ENCODE measurements around the gene BLOC1S1. TPM values are rescaled to one million over a fixed set of nuclear protein-coding genes. Genes with fewer than 3 reads are reported as not detected.

BLOC1S1 gene
- total RNA-seq, 1 donor from 2014 or later = 67.3 TPM

DNA sequence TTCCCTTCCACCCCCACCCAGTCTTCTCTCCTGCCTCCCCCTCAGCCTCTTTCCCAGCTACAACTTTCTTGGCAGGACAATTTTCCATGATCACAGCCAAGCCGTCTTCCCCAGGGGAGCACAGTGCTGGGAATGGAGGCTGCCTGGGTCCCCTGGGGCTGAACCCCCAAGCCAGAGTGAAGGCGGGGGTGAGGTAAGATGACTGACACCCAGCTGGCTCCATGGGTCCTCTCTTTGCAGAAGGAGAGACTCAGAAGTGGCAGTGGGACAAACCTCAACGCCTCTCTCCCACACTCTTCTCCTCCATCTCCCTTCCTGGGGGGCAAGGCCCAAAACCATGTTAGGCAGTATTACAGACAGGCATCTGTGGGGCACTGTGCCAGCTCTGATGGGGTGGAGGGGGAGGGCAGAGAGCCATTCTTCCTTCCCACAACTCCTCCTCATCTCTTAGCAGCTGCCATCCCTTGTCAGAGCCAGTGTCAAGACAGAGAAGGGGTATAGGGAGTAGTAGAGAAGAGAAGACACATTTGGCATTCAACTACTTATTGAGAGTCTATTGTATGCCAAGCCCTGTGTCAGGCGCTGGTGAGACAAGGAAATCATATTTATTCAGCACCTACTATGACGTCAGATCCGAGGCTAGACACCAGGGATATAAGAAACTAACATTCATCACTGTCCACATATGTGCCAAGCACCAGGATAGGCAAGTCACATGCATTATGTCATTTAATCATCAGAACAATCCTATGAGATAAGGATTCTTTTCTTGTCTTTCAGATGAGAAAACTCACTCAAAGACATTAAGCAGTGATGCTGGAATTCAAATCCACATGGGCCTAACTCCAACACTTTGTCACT, 11.7 kb upstream of the BLOC1S1 start:
- Mint-ChIP-seq H3K9me3 (ENCODE audit: low read depth) (no peaks in the 10 kb centered on the region), H3K27me3 (ENCODE audit: low read depth) (peaks cover 12% of the 10 kb centered on the region), H3K4me1 (ENCODE audit: low read depth) (peaks cover 36% of the 10 kb centered on the region), H3K4me3 (ENCODE audit: unreplicated experiment) (peak overlapping the region; percentile 34), H3K27ac (ENCODE audit: unreplicated experiment) (no peak overlapping the region), H3K36me3 (ENCODE audit: low read depth) (no peaks in the 10 kb centered on the region)
- TF ChIP-seq, protein P1, sequence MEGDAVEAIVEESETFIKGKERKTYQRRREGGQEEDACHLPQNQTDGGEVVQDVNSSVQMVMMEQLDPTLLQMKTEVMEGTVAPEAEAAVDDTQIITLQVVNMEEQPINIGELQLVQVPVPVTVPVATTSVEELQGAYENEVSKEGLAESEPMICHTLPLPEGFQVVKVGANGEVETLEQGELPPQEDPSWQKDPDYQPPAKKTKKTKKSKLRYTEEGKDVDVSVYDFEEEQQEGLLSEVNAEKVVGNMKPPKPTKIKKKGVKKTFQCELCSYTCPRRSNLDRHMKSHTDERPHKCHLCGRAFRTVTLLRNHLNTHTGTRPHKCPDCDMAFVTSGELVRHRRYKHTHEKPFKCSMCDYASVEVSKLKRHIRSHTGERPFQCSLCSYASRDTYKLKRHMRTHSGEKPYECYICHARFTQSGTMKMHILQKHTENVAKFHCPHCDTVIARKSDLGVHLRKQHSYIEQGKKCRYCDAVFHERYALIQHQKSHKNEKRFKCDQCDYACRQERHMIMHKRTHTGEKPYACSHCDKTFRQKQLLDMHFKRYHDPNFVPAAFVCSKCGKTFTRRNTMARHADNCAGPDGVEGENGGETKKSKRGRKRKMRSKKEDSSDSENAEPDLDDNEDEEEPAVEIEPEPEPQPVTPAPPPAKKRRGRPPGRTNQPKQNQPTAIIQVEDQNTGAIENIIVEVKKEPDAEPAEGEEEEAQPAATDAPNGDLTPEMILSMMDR (IDR thresholded peaks at IDR 0.05) = no peak
- peak; percentile 54 for DNase-seq (ENCODE audit: low spot score)

DNA sequence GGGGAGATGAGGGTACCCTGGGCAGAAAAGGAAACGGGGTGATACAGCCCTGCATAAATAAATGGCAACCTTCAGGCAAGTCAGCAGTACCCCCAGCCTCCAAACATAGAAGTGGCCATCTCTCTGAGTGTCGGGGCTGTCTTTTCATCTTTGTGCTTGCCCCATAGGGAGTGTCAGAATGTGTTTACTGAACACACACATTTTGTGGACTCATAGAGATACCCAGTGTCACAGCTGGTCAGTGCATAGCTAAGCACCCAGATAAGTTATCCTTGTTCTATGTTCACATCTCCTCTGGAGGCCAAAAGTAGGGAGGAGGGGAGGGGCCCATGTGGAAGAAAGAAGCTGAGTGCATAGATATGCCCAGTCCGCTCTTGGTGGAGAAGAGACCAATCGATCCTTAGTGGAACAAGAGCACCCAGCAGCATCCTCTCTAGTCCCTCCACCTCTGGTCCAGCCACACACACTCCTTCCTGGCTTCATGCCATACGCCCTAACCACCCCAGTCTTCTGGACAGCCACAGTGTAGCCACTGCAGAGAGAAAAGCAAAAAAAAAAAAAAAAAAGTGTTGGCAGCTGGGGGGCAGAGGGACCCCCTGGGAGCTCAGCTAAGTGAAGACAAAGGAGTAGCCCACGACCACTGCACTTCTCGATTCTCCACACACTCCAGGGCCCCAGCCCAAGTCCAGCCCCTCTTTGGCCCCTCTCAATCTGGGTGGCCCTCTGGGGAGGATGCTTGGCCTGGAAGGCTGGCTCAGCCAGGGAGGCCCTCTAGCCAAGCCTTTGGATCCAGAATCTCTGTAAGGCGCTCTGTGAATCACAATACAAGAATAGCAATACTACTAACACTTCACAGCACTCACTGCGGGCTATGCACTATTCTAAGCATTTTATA, 10.8 kb upstream of the BLOC1S1 start:
- H3K9me3 Mint-ChIP-seq (ENCODE audit: low read depth) = no peaks in the 10 kb centered on the region
- H3K27me3 Mint-ChIP-seq (ENCODE audit: low read depth) = peaks cover 20% of the 10 kb centered on the region

DNA sequence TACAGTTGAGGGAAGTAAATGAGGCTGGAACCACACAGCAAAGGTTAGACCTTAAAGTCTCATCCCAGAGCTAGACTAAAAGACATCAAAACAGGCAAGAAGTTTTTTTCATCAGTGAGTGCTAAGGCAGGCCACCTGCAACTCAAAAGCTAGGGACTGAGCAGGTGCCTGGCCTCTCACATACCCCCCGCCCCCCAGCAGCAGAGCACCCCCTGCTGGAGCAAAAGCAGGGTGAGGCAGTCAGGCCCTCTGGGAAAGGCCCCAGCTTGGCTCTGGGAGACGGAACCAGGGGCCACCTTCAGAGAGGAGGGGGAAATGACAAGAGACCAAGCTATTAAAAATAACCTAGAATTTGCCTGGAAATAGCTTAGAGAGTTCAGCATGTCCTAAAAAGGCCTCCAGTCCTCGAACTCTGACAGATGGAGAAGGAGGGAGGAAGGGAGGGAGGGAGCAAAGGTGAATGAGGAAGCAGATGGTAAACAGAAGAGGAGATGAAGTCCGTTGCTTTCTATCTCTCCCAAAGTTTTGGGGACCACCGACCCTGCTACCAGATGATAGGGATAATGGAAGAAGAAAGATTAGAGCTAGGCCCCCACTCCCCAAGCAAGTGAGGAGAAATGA, 10.0 kb upstream of the BLOC1S1 start:
- TF ChIP-seq, protein P1 (IDR thresholded peaks at IDR 0.05) = peak; percentile 55
- H3K4me3 Mint-ChIP-seq (ENCODE audit: unreplicated experiment) = peak overlapping the region; percentile 75
- H3K27ac Mint-ChIP-seq (ENCODE audit: unreplicated experiment) = no peak overlapping the region
- peak; percentile 30 for DNase-seq (ENCODE audit: low spot score)
- no peaks in the 10 kb centered on the region for H3K36me3 Mint-ChIP-seq (ENCODE audit: low read depth)
- no peaks in the 10 kb centered on the region for H3K9me3 Mint-ChIP-seq (ENCODE audit: low read depth)
- H3K27me3 Mint-ChIP-seq (ENCODE audit: low read depth) = peaks cover 20% of the 10 kb centered on the region
- peaks cover 39% of the 10 kb centered on the region for H3K4me1 Mint-ChIP-seq (ENCODE audit: low read depth)

More for the DNA sequence above, 10.8 kb upstream of the BLOC1S1 start:
- Mint-ChIP-seq H3K36me3 (ENCODE audit: low read depth) (no peaks in the 10 kb centered on the region), H3K4me1 (ENCODE audit: low read depth) (peaks cover 39% of the 10 kb centered on the region), H3K4me3 (ENCODE audit: unreplicated experiment) (peak overlapping the region; percentile 51), H3K27ac (ENCODE audit: unreplicated experiment) (no peak overlapping the region)
- DNase-seq (ENCODE audit: low spot score) = peak; percentile 44
- TF ChIP-seq, protein P1 (IDR thresholded peaks at IDR 0.05) = no peak

DNA sequence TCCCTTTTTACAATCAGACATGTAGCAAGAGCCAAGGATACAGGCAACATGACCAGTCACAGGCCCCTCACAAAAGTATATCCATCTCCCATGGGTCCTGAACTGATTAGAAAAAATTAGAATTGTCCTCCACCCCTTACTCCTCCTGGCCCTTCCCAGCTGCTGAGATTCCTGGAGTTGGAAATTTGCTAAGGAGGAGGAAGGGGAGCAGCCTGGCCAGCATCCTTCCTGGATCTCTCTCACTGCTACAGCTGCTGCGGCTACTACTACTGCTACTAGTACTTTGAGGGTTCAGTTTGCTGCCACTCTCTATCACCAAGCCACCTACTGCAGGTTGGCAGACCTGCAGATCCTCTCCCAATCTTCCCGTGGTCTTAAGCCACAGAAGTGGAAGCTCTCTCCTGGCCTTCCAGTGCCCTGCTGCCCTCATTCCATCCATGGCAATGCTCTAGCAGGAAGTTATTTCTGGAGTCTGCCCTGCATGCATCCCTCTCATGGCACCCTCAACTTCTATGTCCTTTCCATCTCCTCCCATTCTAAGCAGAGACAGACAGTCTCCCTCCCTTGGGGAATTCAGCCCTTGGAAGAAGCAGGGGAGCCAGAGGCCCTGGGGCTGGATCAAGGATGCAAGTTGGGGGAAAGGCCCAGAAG, 9.2 kb upstream of the BLOC1S1 start:
- peaks cover 20% of the 10 kb centered on the region for H3K27me3 Mint-ChIP-seq (ENCODE audit: low read depth)
- peaks cover 39% of the 10 kb centered on the region for H3K4me1 Mint-ChIP-seq (ENCODE audit: low read depth)
- TF ChIP-seq, protein P1 (IDR thresholded peaks at IDR 0.05) = no peak
- no peaks in the 10 kb centered on the region for H3K9me3 Mint-ChIP-seq (ENCODE audit: low read depth)
- peak; percentile 26 for DNase-seq (ENCODE audit: low spot score)
- H3K4me3 Mint-ChIP-seq (ENCODE audit: unreplicated experiment) = peak overlapping the region; percentile 75
- H3K27ac Mint-ChIP-seq (ENCODE audit: unreplicated experiment) = peak overlapping the region; percentile 36
- H3K36me3 Mint-ChIP-seq (ENCODE audit: low read depth) = no peaks in the 10 kb centered on the region
